Coronary artery (tissue), 2 donors: ENCODE measurements around the gene NHERF1.
A peak's percentile ranks its signal among the peaks of the same experiment; 100 is the strongest.

Source experiments
- DNase-seq: peaks from one replicate; pipeline ENCODE4 v3.0.0-alpha.2; 2017; ENCODE audit warnings: low spot score
- H3K27ac ChIP-seq, 2 donors: fragments of 200-600 bp; sonication (generic); one replicate each; pipeline ENCODE4 v1.5.1; 2016 to 2019
- H3K4me3 ChIP-seq: fragments of 200-600 bp; sonication (generic); 2 replicates; pipeline ENCODE4 v1.5.1; 2016; ENCODE audit warnings: mild to moderate bottlenecking, moderate library complexity
- CTCF ChIP-seq: fragments of 200-600 bp; sonication (generic); IDR thresholded peaks from one replicate; pipeline ENCODE4 v1.5.1; 2019; ENCODE audit warnings: antibody characterized with exemption

The NHERF1 gene

GRCh38 chr17:74767111-74767516 lies 18.7 kb downstream of the NHERF1 start:
- Histone ChIP-seq H3K4me3 (no peak overlapping the region), H3K27ac (peak overlapping the region in 1 of 2 donors; percentile 16)
- no peak for DNase-seq
- TF ChIP-seq CTCF = no peak

- TF ChIP-seq CTCF = no peak
- Histone ChIP-seq H3K27ac (peak overlapping the region in 1 of 2 donors; percentile 22), H3K4me3 (no peak overlapping the region)
- DNase-seq = no peak
These were observed 19.8 kb downstream of the NHERF1 start for GRCh38 chr17:74768069-74768762.

GRCh38 chr17:74768763-74769114 lies 20.3 kb downstream of the NHERF1 start:
- no peak overlapping the region for H3K4me3 ChIP-seq
- DNase-seq = no peak
- no peak for TF ChIP-seq CTCF
- peak overlapping the region in 1 of 2 donors; percentile 22 for H3K27ac ChIP-seq

- DNase-seq = no peak
- H3K27ac ChIP-seq = no peak overlapping the region
These were observed 20.9 kb downstream of the NHERF1 start for GRCh38 chr17:74769266-74769855.

GRCh38 chr17:74769856-74770497 lies 21.5 kb downstream of the NHERF1 start:
- TF ChIP-seq CTCF = no peak

More at GRCh38 chr17:74769266-74769855, 20.9 kb downstream of the NHERF1 start:
- TF ChIP-seq CTCF = no peak
- no peak overlapping the region for H3K4me3 ChIP-seq

GRCh38 chr17:74770498-74771318 lies 22.3 kb downstream of the NHERF1 start:
- TF ChIP-seq CTCF = peak; percentile 28
- H3K27ac ChIP-seq = no peak overlapping the region
- DNase-seq = peak; percentile 64

More at GRCh38 chr17:74769856-74770497, 21.5 kb downstream of the NHERF1 start:
- no peak overlapping the region for H3K27ac ChIP-seq
- no peak for DNase-seq
- no peak overlapping the region for H3K4me3 ChIP-seq

More at GRCh38 chr17:74770498-74771318, 22.3 kb downstream of the NHERF1 start:
- H3K4me3 ChIP-seq = no peak overlapping the region
